ENCODE measurements around the gene ATG13.

The ATG13 gene

DNA sequence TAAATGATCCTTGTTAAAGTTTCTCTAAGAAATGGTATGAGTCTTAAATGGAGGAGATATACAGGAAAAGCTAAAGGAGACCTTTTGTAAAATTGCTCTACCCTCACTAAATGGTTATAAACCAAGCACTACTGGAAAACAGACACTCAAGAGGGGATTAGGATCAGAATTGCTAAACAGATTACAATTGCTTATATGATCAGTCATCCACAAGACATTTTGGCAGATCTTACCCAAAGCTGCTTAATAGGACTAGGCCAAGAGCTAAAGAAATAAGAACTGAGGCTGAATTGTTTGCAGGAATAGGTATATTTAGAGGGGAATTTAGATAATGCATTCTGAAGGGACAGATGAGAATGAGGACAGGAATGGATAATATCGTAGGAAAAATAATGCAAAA, 9.8 kb upstream of the ATG13 start:
- DNase-seq (ENCODE audit: low spot score) = no peak

DNA sequence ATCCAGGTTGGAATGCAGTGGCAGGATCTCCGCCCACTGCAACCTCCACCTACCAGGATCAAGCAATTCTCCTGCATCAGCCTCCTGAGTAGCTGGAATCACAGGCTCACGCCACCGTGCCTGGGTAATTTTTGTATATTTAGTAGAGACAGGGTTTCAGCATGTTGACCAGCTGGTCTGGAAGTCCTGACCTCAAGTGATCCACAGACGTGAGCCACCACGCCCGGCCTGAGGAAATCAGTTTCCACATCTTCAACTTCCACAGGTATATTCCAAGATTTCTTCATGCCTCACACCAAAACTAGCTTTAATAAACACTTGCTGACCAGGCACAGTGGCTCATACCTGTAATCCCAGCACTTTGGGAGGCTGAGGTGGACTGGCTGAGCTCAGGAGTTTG, 8.0 kb upstream of the ATG13 start:
- DNase-seq (ENCODE audit: low spot score) = no peak

DNA sequence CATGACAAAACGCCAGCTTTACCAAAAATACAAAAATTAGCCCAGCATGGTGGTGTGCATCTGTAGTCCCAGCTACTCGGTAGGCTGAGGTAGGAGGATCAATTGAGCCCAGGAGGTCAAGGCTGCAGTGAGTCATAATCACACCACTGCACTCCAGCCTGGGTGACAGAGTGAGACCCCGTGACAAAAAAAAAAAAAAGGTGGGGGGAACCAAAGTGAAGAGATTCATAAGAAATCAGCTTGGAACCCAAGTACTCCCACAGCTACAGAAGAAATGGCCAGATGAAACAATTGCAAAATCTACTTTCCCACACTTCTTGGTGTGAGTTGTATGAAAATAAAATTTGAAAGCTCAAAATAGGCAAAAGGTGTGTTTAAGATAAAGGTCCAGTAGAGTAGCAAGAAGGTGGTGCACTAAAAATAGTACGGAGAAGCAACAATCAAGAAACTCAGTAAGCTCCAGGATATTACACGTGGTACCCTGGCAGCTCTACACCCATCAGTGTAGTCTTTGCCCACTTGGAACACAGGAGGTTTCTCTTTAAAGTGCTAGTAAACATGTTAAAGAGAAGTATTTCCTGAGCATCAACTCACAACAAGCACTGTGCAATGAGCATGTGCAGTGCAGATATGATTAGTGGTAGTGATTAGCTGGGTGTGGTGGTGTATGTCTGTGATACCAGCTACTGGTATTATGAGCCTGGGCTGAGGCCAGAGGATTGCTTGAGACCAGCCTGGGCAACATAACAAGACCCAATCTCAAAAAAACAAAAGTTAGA, 5.6 kb upstream of the ATG13 start:
- DNase-seq (ENCODE audit: low spot score) = no peak

DNA sequence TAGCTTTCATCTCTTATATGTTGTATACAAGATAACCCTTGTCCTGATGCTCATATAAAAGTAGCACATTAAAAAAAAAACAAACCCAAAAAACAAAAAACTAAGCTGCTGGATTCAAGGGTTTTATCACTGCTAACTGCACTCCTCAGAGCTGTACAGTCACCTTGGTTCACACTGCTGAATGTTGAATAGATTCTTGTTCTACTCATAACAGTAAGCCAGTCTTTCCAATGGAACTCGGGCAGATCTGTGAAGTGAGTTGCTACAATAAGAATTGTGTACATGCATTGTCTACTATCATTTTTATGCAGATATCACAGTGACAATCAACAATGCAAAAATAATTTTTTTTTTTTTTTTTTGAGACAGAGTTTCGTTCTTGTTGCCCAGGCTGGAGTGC, 5.0 kb upstream of the ATG13 start:
- no peak for DNase-seq (ENCODE audit: low spot score)

DNA sequence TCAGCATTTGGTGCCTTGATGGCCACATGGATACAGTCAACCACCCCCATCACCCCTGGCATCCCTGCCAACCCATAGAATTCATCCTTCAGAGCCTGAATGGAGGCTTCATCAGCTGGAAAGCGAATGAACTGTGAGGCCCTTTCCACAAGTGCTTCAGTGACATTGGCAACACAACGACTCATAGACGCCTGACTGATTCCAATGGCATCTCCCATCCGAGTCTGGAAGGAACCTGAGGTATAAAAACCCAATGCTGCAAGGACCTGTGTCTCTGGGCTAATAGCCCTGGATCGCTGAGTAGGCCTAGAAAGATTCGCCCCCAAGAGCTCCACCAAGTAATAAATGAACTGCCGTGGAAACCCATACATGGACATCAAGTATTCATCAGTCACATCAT, 1.6 kb upstream of the ATG13 start:
- DNase-seq (ENCODE audit: low spot score) = no peak

DNA sequence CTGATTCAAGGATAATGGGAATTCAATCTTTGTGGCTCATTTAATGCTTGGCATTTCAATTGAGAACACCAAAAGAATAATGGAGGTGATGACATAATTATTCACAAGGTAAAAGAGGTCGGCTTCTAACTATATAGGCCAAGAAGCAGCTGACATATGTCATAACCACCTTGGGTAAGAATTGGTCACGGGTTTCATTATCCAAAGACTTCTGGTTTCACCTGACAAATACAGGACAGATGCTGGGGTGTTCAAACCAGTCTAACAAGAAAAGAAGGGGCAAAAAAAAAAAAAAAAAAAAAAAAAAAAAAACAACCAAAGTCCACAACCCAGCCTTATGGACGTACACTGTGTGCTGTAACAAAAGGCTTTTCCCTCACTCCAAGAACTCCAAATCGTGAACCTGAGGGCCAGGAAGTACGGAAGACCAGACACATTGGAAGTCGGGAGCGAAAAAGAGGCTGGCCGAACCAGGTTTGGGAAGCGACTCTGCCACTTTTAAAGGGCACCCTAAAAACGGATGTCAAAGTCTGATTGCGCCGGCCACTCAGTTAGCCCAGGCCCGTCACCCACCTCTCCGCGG, 711 bp upstream of the ATG13 start:
- no peak for DNase-seq (ENCODE audit: low spot score)

DNA sequence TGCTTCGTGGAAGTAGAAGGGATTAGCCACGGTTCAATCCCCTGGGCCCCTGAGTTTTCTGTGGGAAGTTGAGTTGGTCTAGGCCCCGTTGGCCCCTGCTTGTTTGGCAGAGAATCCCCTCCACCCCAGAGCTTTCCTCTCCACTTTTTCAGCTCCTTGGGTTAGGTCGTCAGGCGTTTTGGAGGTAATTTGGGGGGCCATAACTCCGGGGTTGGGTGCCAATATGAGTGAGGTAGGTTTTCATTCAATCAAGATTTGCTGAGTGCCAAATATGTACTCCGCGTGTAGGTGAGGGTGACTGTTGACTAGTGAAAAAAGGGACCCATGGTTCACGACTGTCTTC, 590 bp downstream of the ATG13 start:
- DNase-seq (ENCODE audit: low spot score) = no peak

DNA sequence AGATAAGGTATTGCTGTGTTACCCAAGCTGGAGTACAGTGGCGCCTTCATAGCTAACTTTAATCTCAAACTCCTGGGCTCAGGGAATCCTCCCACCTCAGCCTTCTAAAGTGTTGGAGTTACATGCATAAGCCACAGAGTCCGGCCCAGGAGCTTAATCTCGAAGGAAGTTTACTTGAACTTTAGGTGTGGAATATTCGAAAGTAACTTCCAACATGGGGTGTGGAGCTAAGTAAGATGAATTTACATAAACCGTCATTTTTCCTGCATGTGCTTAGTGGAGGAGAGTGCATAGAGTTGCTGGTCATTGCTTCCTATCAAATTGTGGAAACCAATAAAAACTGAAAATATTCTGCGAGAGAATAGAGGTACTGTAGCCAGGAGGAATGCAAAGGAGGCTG, 1.5 kb downstream of the ATG13 start:
- no peak for DNase-seq (ENCODE audit: low spot score)

DNA sequence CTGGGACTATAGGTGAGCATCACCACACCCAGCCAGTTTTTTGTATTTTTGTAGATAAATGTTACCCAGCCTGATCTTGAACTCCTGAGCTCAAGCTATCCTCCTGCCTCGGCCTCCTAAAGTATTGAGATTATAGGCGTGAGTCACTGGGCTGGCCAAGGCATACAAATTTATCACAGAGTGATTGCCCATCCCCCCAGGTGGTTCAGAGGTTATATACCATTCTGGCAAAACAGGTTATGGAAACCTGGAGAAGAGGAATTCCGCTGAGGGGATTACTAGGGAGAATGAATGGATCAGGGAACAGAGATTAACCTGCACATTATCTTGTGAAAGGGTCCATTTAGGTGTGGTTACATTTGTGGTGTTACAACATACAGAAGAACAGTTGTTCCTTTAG, 8.1 kb downstream of the ATG13 start:
- DNase-seq (ENCODE audit: low spot score) = no peak

DNA sequence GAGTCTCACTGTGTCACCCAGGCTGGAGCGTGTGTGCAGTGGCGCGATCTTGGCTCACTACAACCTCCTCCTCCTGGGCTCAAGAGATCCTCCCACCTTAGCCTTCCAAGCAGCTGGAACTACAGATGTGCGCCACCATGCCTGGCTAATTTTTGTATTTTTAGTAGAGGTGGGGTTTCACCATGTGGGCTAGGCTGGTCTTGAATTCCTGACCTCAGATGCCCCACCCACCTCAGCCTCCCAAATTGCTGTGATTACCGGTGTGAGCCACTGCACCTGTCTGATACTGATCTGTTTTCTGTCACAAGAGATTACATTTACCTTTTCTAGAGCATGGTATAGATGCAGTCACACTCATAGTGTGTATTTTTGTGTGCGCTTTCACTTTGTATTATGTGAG, 11.6 kb downstream of the ATG13 start:
- no peak for DNase-seq (ENCODE audit: low spot score)

DNA sequence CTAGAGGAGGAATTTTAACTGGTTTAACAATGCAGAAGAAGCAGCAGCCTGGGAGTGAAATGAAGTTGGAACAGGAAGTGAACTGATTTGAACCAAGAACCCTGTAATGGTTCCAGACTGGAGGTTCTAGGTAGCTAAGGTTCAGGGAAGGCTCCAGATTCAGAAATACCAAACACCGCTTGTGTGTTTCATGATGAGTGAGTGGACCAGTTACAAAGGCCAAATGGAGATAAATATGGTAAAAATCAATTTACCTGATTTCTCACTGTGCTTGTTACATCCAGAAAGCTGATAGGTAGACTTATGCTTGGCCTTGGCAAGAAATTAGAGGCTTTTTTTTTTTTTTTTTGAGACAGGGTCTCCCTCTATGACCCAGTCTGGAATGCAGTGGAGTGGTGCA, 12.9 kb downstream of the ATG13 start:
- DNase-seq (ENCODE audit: low spot score) = no peak

DNA sequence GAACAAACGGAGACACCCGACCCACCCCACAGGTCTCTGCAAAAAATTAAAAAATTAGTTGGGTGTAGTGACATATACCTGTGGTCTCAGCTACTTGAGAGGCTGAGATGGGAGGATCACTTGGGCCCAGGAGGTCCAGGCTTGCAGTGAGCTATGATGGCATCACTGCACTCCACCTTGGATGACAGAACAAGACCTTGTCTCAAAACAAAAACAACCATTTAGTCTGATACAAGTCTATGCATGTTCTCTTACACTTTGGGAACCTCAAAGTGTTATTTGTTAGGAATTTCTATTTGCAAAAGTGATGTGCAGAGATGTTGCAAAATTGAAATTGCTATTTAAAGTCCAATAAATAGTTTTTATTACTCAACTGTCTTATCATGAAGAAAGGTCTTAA, 14.3 kb downstream of the ATG13 start:
- no peak for DNase-seq (ENCODE audit: low spot score)

DNA sequence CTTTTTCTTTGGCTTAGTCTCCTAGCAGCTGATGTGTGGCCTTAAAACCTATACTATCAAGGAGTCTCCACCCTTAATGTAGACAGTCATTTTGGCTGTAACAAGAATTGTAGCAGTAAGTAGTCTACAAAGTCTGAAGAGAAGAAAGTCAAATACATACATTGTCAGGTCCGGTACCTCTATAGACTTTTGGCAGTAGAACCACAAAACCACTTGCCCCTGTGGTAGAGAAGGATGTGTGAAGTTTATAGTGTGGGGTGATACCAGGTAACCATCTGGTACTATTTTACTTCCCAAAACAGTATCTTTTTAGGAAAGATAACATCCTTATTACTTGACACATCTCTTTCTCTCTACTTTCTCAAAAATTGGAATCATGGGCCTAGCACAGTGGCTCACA, 15.1 kb downstream of the ATG13 start:
- no peak for DNase-seq (ENCODE audit: low spot score)

DNA sequence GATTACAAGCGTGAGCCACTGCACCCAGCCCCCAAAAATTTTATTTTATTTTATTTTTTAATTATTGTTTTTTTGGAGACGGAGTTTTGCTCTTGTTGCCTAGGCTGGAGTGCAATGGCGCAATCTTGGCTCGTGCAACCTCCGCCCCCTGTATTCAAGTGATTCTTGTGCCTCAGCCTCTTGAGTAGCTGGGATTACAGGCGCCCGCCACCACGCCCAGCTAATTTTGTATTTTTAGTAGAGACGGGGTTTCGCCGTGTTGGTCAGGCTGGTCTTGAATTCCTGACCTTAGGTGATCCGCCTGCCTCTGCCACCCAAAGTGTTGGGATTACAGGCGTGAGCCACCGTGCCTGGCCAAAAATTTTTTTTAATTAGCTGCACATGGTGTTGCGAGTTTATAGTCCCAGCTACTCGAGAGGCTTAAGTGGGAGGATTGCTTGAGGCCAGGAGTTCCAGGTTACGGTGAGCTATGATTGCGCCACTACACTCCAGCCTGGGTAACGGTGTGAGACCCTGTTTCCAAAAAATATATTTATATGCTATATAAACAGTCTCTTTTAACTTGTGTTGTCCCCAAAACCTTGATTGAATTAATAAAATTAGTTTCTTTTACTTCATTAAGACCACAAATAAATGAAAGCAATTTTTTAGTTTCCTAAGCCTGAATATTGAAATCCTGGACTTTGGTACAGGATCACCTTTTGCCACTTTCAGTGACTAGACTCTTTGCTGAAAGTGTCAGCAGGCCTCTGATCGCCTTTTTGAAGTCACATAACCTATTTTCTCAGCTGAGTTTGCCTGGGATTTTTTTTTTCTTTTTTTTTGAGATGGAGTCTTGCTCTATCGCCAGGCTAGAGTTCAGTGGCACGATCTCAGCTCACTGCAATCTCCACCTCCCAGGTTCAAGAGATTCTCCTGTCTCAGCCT, 16.2 kb downstream of the ATG13 start:
- no peak for DNase-seq (ENCODE audit: low spot score)

DNA sequence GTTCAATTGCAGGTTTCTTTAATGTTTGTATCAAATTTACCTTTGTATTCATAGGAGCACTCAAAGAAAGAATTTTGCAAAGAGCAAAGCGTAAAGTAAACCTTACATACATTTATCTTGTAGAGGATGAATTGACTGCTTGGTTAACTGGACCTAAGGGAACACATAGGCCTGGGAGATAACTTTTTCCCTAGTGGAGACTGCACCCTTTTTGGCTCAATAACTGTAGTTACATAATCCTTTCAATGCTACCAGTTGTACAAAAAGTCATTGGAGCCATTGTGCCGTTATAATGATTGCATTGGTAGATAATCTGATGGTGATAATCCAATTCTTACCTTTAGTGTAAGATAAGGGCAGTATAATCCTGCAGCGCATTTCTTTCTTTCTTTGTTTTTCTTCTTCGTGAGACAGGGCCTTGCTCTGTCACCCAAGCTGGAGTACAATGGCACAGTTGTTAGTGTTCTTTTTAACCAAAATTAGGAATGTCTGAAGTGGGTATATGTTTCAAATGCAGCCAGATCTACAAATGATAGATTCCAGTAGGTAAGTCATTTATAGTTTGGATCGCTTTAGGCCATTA, 18.3 kb downstream of the ATG13 start:
- DNase-seq (ENCODE audit: low spot score) = no peak

DNA sequence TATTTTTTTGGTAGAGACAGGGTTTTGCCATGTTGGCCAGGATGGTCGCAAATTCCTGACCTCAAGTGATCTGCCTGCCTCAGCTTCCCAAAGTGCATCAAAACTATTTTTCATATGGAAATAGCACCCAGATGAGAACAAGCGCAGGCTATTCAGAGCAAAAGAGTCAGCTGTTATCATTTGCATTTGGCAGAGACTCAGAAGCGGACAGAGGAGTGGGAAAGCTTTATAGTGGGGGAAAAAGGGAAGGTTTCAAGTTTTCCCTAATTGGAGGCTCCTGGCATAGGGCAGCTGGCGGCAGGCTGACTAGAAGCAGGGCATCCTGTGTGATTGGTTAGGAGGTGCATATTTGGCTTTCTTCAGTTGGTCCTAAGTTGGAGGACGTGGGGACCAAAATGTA, 20.2 kb downstream of the ATG13 start:
- DNase-seq (ENCODE audit: low spot score) = no peak

DNA sequence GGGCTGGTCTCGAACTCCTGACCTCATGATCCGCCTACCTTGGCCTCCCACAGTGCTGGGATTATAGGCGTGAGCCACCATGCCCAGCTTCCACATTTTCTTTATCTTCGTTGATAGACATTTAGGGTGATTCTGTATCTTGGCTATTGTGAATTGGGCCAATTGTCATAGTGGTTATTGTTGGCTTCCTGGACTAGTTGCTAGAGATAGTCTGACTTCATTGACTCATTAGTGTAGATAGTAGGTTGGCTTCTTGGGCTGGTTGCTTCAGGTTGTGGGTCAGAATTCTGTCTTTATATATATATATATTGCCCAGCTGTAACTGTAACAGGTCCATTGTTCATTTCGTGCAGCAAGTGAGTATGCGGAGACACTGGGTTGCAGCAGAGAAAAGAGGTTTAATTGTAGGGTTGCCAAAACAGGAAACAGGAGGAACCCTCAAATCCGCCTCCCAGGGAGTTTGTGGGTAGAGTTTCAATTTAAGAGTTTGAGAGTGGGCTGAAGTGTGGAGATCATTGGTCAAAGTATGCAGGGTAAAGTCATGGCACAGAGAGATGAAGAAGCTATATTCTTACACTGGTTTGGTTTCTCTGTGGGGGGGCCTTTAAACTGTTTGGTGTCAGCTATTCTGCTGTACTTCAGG, 22.0 kb downstream of the ATG13 start:
- DNase-seq (ENCODE audit: low spot score) = no peak

DNA sequence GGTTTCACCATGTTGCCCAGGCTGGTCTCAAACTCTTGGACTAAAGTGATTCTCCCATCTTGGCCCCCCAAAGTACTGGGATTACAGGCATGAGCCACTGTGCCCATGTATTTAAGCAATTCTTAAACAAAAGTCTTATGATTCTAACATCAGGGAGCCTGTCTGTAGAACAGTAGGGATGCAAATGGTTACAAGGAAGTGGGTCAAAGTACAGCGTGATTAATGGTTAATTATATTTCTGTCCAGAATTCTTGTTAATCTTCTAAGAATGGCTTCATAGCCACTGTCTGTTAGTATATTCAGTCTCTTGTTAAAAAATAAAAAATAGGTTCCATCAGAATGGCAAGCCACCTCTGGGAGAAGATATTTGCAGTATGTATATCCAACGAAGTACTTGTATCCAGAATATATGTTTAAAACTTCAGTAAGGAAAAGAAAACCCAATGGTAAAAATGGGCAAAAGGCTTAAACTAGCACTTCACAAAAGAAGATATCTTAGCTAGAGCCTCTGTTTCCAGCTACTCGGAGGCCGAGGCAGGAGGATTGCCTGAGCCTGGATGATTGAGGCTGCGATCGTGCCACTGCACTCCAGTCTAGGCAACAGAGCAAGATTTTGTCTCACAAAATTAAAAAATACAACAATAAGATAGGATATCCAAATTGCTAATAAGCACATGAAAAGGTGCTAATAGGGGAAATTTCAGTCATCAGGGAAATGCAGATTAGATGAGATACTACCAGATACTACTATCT, 22.9 kb downstream of the ATG13 start:
- no peak for DNase-seq (ENCODE audit: low spot score)

DNA sequence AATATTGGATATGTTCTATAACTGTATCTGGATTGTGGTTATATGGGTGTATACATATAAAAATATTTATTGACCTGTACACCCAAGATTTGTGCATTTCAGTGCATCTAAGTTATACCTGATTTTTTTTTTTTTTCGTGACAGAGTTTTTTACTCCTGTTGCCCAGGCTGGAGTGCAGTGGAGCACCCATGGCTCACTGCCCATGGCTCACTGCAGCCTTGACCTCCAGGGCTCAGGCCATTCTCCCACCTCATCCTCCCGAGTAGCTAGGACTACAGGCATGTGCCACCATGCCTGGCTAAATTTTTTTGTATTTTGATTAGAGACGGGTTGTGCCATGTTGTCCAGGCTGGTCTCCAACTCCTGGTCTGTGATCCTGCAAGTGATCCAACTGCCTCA, 24.3 kb downstream of the ATG13 start:
- DNase-seq (ENCODE audit: low spot score) = no peak

DNA sequence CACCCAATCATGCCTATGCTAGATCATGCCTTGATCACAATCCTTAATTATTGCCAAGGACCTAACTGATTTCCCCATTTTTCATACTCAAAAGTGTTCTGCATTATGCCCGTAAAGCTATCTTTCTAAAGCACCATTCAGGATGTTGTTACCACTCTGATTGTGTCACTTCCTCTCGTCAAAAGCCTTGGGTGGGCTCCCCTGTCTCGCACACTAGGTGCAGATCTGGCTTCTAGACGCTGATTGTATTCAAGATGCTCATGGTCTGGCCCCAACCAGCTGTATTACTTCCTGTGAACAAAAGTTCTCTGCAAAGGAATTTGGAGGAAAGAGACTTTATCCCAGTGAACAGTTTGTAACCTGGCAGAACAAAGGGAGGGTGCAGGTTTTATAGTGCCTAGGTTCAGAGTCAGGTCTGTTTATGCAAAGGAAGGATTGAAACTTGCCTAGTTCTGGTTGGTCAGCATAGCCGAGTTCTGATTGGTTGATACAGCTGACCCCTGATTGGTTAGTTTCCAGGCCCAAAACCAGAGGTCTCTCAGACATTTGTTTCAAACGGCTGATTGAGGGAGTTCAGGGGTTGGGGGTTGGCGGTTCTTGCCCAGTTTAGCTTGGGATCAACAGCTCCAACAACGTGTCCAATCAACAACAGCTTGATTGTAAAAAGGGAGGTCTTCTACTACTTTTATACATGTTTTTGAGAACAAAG, 25.4 kb downstream of the ATG13 start:
- DNase-seq (ENCODE audit: low spot score) = no peak

DNA sequence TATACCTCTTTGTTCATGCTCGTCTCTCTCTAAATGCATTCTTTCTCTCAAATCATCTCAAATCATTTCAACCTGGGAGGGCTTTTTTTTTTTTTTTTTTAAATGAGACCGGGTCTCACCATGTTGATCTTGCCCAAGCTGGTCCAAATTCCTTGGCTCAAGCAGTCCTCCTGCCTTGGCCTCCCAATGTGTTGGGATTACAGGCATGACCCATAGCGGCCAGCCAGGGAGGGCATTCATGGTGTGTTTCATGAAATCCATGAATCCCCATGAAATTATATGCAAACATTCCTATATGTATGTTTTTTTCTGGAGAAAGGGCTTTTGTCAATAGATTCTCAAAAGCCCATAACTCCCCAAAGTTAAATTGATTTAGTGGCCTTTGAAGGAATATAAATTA, 26.2 kb downstream of the ATG13 start:
- DNase-seq (ENCODE audit: low spot score) = no peak
